Measurements from ENCODE around the gene ARF5.

The ARF5 gene

DNA sequence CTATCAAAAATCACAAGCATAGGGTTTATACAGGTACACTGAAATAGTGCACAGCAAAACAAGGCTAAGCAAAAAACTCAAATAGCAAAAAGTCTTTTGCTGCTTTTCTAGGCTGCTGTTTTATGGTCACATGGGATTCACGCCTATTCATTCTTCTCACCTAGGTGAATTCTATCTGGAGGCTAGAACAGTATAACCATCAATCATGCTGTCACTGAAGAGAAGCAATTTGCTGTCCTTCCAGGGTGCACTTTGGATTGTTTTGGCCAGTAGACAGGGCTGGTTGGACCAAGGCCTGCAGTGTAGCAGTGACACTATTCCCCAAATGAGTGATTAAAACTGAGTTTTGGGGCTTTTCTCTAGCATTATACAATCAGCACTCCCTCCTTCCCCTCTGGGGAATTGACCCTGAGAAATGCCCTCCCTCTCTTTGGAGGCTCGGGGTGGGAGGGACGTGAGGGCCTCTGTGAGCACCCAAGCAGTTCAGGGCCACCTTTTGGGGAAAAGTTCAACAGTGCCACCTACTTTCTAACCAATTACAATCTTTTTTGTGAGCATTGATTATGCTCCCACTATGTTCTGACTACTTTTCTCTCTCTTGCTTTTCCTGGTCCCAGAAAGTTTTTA is 47.6 kb downstream of the ARF5 start:
- DNase-seq (ENCODE audit: low read depth) = no peak

DNA sequence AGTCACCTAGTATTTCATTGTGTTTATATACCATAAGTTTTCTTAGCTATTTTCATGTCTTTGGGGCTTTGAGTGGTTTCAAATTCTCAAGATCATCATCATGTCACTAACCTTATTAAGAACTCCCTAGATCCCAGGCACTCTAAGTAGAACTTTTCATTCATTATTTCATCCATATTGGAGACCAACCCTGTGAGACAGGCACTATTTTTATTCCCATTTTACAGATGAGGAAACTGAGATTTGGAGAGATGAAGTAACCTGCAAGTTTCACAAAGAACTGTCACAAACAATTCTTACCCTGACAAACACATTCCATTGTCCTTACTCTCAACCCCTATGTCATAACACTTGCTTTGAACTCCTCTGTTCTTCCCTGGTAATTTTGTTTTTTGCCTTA is 50.0 kb downstream of the ARF5 start:
- DNase-seq (ENCODE audit: low read depth) = no peak
